Measurements from ENCODE around the gene RFXAP. TPM values are rescaled to one million over a fixed set of nuclear protein-coding genes. Genes with fewer than 3 reads are reported as not detected.

The RFXAP gene
- polyA plus RNA-seq, 1 donor (not counting 4 experiments of a cell fraction or from before 2014, with no cell fraction given): 2.8 TPM

DNA sequence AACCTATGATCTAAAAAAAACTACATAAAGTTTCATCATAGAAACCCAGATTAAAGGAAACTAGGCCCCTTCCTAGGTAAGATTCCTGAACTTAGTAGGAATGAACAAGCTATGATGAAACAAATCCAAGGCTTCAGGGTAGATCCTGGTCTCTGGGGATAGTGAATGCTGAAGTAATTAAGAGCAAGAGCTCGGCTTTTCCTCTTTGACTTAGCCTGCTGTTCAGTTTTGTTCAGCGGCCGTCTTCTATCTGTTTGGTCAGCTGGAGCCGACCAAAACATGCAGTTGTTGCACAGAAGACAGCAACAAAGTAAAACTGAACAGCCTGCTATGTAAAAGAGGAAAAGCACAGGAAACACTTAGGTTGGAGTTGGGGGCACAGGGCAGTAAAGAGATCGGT, 44.1 kb upstream of the RFXAP start:
- no peak for FAIRE-seq
- Histone ChIP-seq H3K36me3 (ENCODE audit: control insufficient read depth in 2 of 2, extremely low read depth in 1 of 2, insufficient read depth in 2 of 2, low read length in 2 of 2) (no peaks in the 10 kb centered on the region), H3K4me2 (ENCODE audit: control insufficient read depth, extremely low read depth, insufficient read depth, low read depth, low read length) (no peak overlapping the region), H3K4me1 (ENCODE audit: control insufficient read depth, extremely low read depth, insufficient read depth, low read length) (no peaks in the 10 kb centered on the region), H4K20me1 (ENCODE audit: control insufficient read depth, extremely low read depth, insufficient read depth, low read length) (no peaks in the 10 kb centered on the region), H3K9me1 (ENCODE audit: control insufficient read depth, extremely low read depth, insufficient read depth, low read length) (no peaks in the 10 kb centered on the region), H3K9ac (ENCODE audit: control insufficient read depth, extremely low read depth, insufficient read depth, low read length) (no peak overlapping the region), H3K9me3 (ENCODE audit: control insufficient read depth, low read depth, low read length) (no peaks in the 10 kb centered on the region), H3K79me2 (ENCODE audit: control insufficient read depth, insufficient read depth, low read length) (no peaks in the 10 kb centered on the region), H3K27ac (ENCODE audit: control insufficient read depth, insufficient read depth, low read length) (no peak overlapping the region), H2AFZ (ENCODE audit: control insufficient read depth, low read length) (no peak overlapping the region), H3K27me3 (ENCODE audit: control insufficient read depth, extremely low read depth, insufficient read depth, low read length) (no peaks in the 10 kb centered on the region), H3K4me3 (ENCODE audit: control insufficient read depth in 2 of 3, extremely low read depth in 1 of 3, insufficient read depth in 2 of 3, low read depth in 1 of 3, low read length in 3 of 3) (no peak overlapping the region)
- TF ChIP-seq CTCF (optimal IDR thresholded peaks at IDR 0.05 in 1 of 3, IDR thresholded peaks at IDR 0.05 in 1 of 3, conservative IDR thresholded peaks at IDR 0.05 in 1 of 3; ENCODE audit: extremely low read depth in 1 of 3, insufficient read depth in 2 of 3, low read length in 3 of 3) (no peak), EZH2 (IDR thresholded peaks at IDR 0.05; ENCODE audit: low read length) (no peak)
- dilution Hi-C loops (cut with MboI; ENCODE audit: extremely low pct_ligation_motif_present, low sequenced_read_pairs): no loop called here
- DNase-seq (ENCODE audit: low read depth, low spot score): no peak

DNA sequence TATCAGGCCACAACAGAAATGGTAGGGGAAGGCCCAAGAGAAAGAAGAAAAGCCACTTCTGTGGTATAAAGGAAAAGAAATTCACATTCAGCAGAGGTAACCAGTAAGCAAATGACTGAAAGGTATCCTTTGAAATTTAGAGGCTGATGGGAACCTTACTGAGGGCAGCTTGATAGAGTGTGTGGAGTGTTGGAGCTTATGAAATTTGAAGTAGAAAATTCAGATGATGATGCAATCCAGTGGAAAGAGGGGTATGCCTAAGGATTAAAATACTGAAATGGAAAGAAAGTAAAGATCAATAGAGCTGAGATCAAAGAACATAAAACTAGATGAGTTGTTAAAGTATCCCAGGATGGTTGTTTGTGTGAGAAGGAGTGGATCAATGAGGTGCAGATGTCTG, 42.8 kb upstream of the RFXAP start:
- TF ChIP-seq EZH2 (IDR thresholded peaks at IDR 0.05; ENCODE audit: low read length): no peak
- TF ChIP-seq CTCF (optimal IDR thresholded peaks at IDR 0.05 in 1 of 3, IDR thresholded peaks at IDR 0.05 in 1 of 3, conservative IDR thresholded peaks at IDR 0.05 in 1 of 3; ENCODE audit: extremely low read depth in 1 of 3, insufficient read depth in 2 of 3, low read length in 3 of 3): no peak
- no peak for DNase-seq (ENCODE audit: low read depth, low spot score)
- Histone ChIP-seq H2AFZ (ENCODE audit: control insufficient read depth, low read length) (no peak overlapping the region), H3K27me3 (ENCODE audit: control insufficient read depth, extremely low read depth, insufficient read depth, low read length) (no peaks in the 10 kb centered on the region), H3K4me1 (ENCODE audit: control insufficient read depth, extremely low read depth, insufficient read depth, low read length) (no peaks in the 10 kb centered on the region), H3K36me3 (ENCODE audit: control insufficient read depth in 2 of 2, extremely low read depth in 1 of 2, insufficient read depth in 2 of 2, low read length in 2 of 2) (no peaks in the 10 kb centered on the region), H4K20me1 (ENCODE audit: control insufficient read depth, extremely low read depth, insufficient read depth, low read length) (no peaks in the 10 kb centered on the region), H3K9me3 (ENCODE audit: control insufficient read depth, low read depth, low read length) (no peaks in the 10 kb centered on the region), H3K79me2 (ENCODE audit: control insufficient read depth, insufficient read depth, low read length) (no peaks in the 10 kb centered on the region), H3K4me3 (ENCODE audit: control insufficient read depth in 2 of 3, extremely low read depth in 1 of 3, insufficient read depth in 2 of 3, low read depth in 1 of 3, low read length in 3 of 3) (no peak overlapping the region), H3K9me1 (ENCODE audit: control insufficient read depth, extremely low read depth, insufficient read depth, low read length) (no peaks in the 10 kb centered on the region), H3K27ac (ENCODE audit: control insufficient read depth, insufficient read depth, low read length) (no peak overlapping the region), H3K4me2 (ENCODE audit: control insufficient read depth, extremely low read depth, insufficient read depth, low read depth, low read length) (no peak overlapping the region), H3K9ac (ENCODE audit: control insufficient read depth, extremely low read depth, insufficient read depth, low read length) (no peak overlapping the region)
- dilution Hi-C loops (cut with MboI; ENCODE audit: extremely low pct_ligation_motif_present, low sequenced_read_pairs): no loop called here
- no peak for FAIRE-seq

All from keratinocyte (primary cell).